GM12878 (cell line): ENCODE data around the gene FLRT1. TPM values are rescaled to one million over a fixed set of nuclear protein-coding genes. Genes with fewer than 3 reads are reported as not detected.

Source experiments
- ATAC-seq: fragments of 200-7000 bp; cut with Tn5 transposase; 3 replicates; pipeline ENCODE4 v1.9.1; 2020; ENCODE audit warnings: mild to moderate bottlenecking, moderate library complexity
- BruUV-seq: library from RNA; stranded (reverse); fragments of 400-500 nt; replicated peaks from 2 replicates; lab custom pipeline; 2021; lab: Mats Ljungman, UMichigan
- CTCF ChIA-PET: fragments of 300-600 bp; sonication (Branson Sonifier 250); formaldehyde crosslinking; extraction: SDS; loops from one replicate; lab custom pipeline; 2021; ENCODE audit warnings: inconsistent platforms; lab: Yijun Ruan, JAX
- POLR2A ChIA-PET: fragments of 350-600 bp; formaldehyde crosslinking; extraction: SDS; loops from one replicate; lab custom pipeline; 2021; ENCODE audit warnings: inconsistent platforms; lab: Charles Lee
- RAD21 ChIA-PET: fragments of 300-600 bp; sonication (Branson Sonifier 250); formaldehyde crosslinking; loops from one replicate; lab custom pipeline; 2023; ENCODE audit warnings: antibody characterized with exemption; ENCODE audit not compliant: unreplicated experiment; lab: Charles Lee
- SMC1A ChIA-PET: fragments of 300-600 bp; sonication (Branson Sonifier 250); formaldehyde crosslinking; loops from one replicate; lab custom pipeline; 2023; ENCODE audit not compliant: unreplicated experiment, uncharacterized antibody; lab: Charles Lee
- DNase-seq: peaks from one replicate; pipeline ENCODE4 v3.0.0-alpha.2; 2011; ENCODE audit warnings: low read depth, low spot score
- FAIRE-seq: peaks from 3 replicates; lab custom pipeline; 2011; peaks lifted over from hg19 to GRCh38; lab: Jason Lieb, UNC
- H2AFZ ChIP-seq: 2 replicates; pipeline ENCODE4 v1.6.0; 2011; ENCODE audit warnings: low read depth, low read length, control low read depth; ENCODE audit not compliant: control insufficient read depth
- H3K27ac ChIP-seq: 2 replicates; pipeline ENCODE4 v1.5.1; 2011; ENCODE audit warnings: control low read depth; ENCODE audit not compliant: control insufficient read depth, insufficient read depth
- H3K27me3 ChIP-seq, 2 experiments: replicated peaks in 1 of 2; 2 replicates each; pipeline versions ENCODE4 v1.6.0 to v1.6.1; 2011; ENCODE audit warnings: low read length in 1 of 2; ENCODE audit not compliant: control insufficient read depth in 2 of 2, insufficient read depth in 2 of 2
- H3K36me3 ChIP-seq, 2 experiments: 2 replicates each; pipeline ENCODE4 v1.5.1; 2011; ENCODE audit warnings: low read length in 1 of 2; ENCODE audit not compliant: control insufficient read depth in 2 of 2, insufficient read depth in 2 of 2
- H3K4me1 ChIP-seq: 2 replicates; pipeline ENCODE4 v1.6.1; 2011; ENCODE audit warnings: mild to moderate bottlenecking, low read length, moderate library complexity, mixed read lengths; ENCODE audit not compliant: control insufficient read depth, insufficient read depth
- H3K4me2 ChIP-seq: 2 replicates; pipeline ENCODE4 v1.6.0; 2011; ENCODE audit warnings: control low read depth; ENCODE audit not compliant: control insufficient read depth, insufficient read depth
- H3K4me3 ChIP-seq: fragments of 200-600 bp; sonication (generic); 2 replicates; pipeline ENCODE4 v1.5.1; 2016
- H3K79me2 ChIP-seq: 2 replicates; pipeline ENCODE4 v1.6.0; 2011; ENCODE audit warnings: low read length; ENCODE audit not compliant: control insufficient read depth, insufficient read depth
- H3K9ac ChIP-seq: 2 replicates; pipeline ENCODE4 v1.8.0; 2011; ENCODE audit warnings: low read length, control low read depth, mixed read lengths; ENCODE audit not compliant: control insufficient read depth, insufficient read depth
- H3K9me3 ChIP-seq: replicated peaks from 3 replicates; pipeline ENCODE4 v1.5.1; 2011; ENCODE audit warnings: mild to moderate bottlenecking, low read length; ENCODE audit not compliant: control insufficient read depth, insufficient read depth
- H4K20me1 ChIP-seq: 2 replicates; pipeline ENCODE4 v1.6.0; 2011; ENCODE audit not compliant: control insufficient read depth, insufficient read depth
- HCFC1 ChIP-seq: fragments of 150-350 bp; IDR thresholded peaks from 2 replicates; pipeline ENCODE4 v1.6.1; 2014; ENCODE audit warnings: low read length
- KDM1A ChIP-seq: fragments of 200-600 bp; sonication (generic); IDR thresholded peaks from 2 replicates; pipeline ENCODE4 v1.6.1; 2016; ENCODE audit warnings: borderline replicate concordance
- MXI1 ChIP-seq: fragments of 150-350 bp; IDR thresholded peaks from 2 replicates; pipeline ENCODE4 v1.6.1; 2011; ENCODE audit warnings: low read depth, mild to moderate bottlenecking, inconsistent platforms, low read length, improper control_type of control experiment
- PRDM15 ChIP-seq: fragments of 450-650 bp; formaldehyde crosslinking; IDR thresholded peaks from 2 replicates; pipeline ENCODE4 v1.4.0; 2020; ENCODE audit warnings: mild to moderate bottlenecking, moderate library complexity
- SPI1 ChIP-seq: IDR thresholded peaks from 2 replicates; pipeline ENCODE4 v1.6.1; 2011; ENCODE audit warnings: low read depth, mild to moderate bottlenecking, low read length, moderate library complexity, borderline replicate concordance; ENCODE audit not compliant: insufficient read depth
- ZBTB40 ChIP-seq: fragments of 450-650 bp; IDR thresholded peaks from 2 replicates; pipeline ENCODE4 v1.6.1; 2016; ENCODE audit warnings: mild to moderate bottlenecking, moderate library complexity, borderline replicate concordance
- WGBS: methylation state at CpG from one replicate; pipeline ENCODE4 v1.1.6; 2016; ENCODE audit warnings: low lambda C conversion rate; ENCODE audit not compliant: insufficient replicate concordance, insufficient coverage; ENCODE audit errors: missing lambda C conversion rate; 5-methylcytosine and 5-hydroxymethylcytosine counted together
- in situ Hi-C: fragments of 300-500 bp; cut with MboI; formaldehyde crosslinking; loops from 9 replicates; pipeline ENCODE4 v1.14.3; 2018; ENCODE audit warnings: mixed read lengths
- intact Hi-C: fragments of 100-400 bp; cut with micrococcal nuclease; formaldehyde crosslinking; loops from one replicate; pipeline ENCODE4 v1.14.2; 2022; ENCODE audit not compliant: unreplicated experiment
- polyA plus RNA-seq, 11 experiments: library from polyadenylated mRNA; depleted of rRNA in 4 of 11; unstranded in 6 of 11; stranded (reverse) in 5 of 11; fragments of >200 nt; fragmentation: Nextera tagmentation in 4 of 11; fragmentation: Illumina TruSeq in 1 of 11; extraction: Ambion mirVana in 4 of 11; extraction: Trizol in 1 of 11; gene quantifications; 1 replicate in 1 of 11; 2 replicates in 10 of 11; pipeline versions ENCODE4 v1.2.1 to v1.2.3, GENCODE V29; 2011 to 2016; ENCODE audit warnings: inconsistent platforms in 2 of 11, missing spikeins in 2 of 11, low read depth in 1 of 11
- total RNA-seq, 4 experiments: library from RNA; depleted of rRNA in 3 of 4; stranded (reverse); fragments of >200 nt in 3 of 4; fragmentation: Illumina TruSeq in 1 of 4; extraction: Trizol in 1 of 4; gene quantifications; 2 replicates each; pipeline versions ENCODE4 v1.2.1 to v1.2.3, GENCODE V29; 2013 to 2021

Gene FLRT1
- total and polyA plus RNA-seq, 10 of the 15 experiments (the other 5 are each of a cell fraction or from before 2014, with no cell fraction given) = 0.10 to 0.12 TPM; not detected in 8

DNA sequence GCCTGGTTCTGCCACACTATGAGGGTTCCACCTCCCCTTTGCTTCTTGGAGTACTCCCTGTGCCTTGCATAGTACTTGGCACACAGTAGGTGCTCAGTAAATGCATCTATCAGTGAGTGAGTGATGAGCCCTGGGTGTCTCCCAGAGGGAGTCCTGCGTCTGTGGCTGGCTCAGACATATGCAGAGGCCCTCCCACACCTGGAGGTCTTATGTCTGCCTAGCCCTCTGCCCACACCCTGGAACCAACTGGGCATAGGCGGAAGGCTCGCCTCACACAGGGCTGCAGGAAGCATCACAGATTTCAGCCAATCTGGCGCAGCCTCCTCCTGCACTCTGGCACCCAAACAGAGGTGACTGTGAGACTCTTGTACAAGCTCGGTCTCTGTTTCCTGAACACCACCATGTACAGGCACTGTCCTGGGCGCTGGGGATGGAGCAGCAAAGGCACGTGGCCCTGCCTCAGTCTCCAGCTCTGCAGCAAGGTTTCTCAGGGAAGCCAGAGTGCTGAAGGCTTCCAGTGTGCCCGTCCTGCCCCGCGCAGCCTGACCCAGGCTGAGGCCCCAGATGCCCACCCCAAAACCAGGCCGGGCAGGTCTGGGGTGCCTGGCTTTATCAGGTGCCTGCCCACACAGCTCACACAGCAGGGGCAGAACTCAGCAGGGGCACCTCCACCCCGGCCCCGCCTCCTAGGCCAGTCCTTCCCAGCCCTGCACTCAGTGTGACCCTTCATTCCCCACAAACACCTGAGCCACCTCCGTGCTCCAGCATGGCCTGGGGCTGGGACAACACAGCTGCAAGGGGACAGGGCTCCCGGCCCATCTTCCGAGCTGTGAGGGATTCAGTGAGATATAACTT, 26.7 kb downstream of the FLRT1 start:
- ATAC-seq = no peak
- H3K27me3 ChIP-seq = peaks cover 0 to 8% of the 10 kb centered on the region in 2 experiments
- H3K27ac ChIP-seq = no peak overlapping the region
- in situ Hi-C loops = no loop called here
- TF ChIP-seq PRDM15 (CRISPR knock-in tag) = no peak
- TF ChIP-seq KDM1A = no peak
- no peak for TF ChIP-seq MXI1
- TF ChIP-seq HCFC1 = no peak
- no peak for TF ChIP-seq SPI1
- TF ChIP-seq ZBTB40 = no peak
- H3K4me3 ChIP-seq = no peak overlapping the region
- 0 out of 2 replicates have a peak, but pooled peaks cover 3% of the 10 kb centered on the region for H4K20me1 ChIP-seq
- H3K36me3 ChIP-seq = no peaks in the 10 kb centered on the region
- H3K9me3 ChIP-seq = no peaks in the 10 kb centered on the region
- ChIA-PET POLR2A (no interaction called here), CTCF (no interaction called here), RAD21 (no interaction called here), SMC1A (no interaction called here)
- DNase-seq = no peak
- H2AFZ ChIP-seq = no peak overlapping the region
- no peaks in the 10 kb centered on the region for H3K79me2 ChIP-seq
- no peak overlapping the region for H3K4me2 ChIP-seq
- intact Hi-C loops = no loop called here
- peaks cover 3% of the 10 kb centered on the region; the same call in 1 of the 2 replicates for H3K4me1 ChIP-seq
- no peak for FAIRE-seq
- WGBS = 35% methylated on average over 16 of the region's 16 CpGs
- H3K9ac ChIP-seq = no peak overlapping the region
- no TSS peak for BruUV-seq
